Activated CD8-positive, alpha-beta memory T cell treated with anti-CD3 and anti-CD28 coated beads for 36 hours (primary cell): ENCODE data around the gene PHACTR4. TPM values are rescaled to one million over a fixed set of nuclear protein-coding genes. Genes with fewer than 3 reads are reported as not detected.
"Not testable (repeated sequence)": the region's sequence is repeated elsewhere in the genome, so short reads cannot be mapped to it uniquely, and the experiment has no call there.

ENCODE experiments used
- CTCF ChIA-PET: fragments of 350-600 bp; sonication (Branson Sonifier 250); formaldehyde crosslinking; loops from one replicate; lab custom pipeline; 2021; ENCODE audit warnings: antibody characterized with exemption; lab: Charles Lee
- POLR2A ChIA-PET: fragments of 350-600 bp; sonication (Branson Sonifier 250); formaldehyde crosslinking; loops from one replicate; lab custom pipeline; 2021; ENCODE audit warnings: antibody characterized with exemption; lab: Charles Lee
- total RNA-seq, 2 experiments: library from RNA; stranded (reverse); gene quantifications; one replicate each; pipeline ENCODE4 v1.2.3, GENCODE V29; 2021

The PHACTR4 gene
- total RNA-seq, 2 experiments from 2014 or later: 23.0 to 24.3 TPM

DNA sequence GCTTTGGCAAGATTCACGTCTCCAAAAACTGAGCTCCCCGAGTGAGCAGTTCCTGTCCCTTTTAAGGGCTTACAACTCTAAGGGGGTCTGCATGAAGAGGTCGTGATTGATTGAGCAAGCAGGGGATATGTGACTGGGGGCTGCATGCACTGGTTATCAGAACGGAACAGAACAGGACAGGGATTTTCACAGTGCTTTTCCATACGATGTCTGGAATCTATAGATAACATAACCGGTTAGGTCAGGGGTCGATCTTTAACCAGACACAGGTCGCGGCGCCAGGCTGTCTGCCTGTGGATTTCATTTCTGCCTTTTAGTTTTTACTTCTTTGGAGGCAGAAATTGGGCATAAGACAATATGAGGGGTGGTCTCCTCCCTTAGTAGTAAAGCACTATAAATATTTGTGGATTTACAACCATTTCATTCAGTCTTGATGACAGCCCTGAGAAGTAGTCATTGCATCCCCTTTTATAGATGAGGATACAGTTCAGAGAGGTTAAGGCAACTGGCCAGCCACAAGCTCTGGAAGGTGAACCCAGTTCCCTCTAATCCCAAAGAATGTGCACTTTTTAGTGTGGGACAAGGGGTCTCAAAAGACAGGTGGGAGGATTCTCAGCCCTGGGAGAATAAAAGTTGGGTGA lies 155.6 kb downstream of the PHACTR4 start:
- CTCF ChIA-PET: not testable (repeated sequence)
- POLR2A ChIA-PET: interaction anchor here (1.0 kb wide), 1 partner anchor 118 kb away, joined by 3 read pairs; no protein-coding TSS in a partner anchor

DNA sequence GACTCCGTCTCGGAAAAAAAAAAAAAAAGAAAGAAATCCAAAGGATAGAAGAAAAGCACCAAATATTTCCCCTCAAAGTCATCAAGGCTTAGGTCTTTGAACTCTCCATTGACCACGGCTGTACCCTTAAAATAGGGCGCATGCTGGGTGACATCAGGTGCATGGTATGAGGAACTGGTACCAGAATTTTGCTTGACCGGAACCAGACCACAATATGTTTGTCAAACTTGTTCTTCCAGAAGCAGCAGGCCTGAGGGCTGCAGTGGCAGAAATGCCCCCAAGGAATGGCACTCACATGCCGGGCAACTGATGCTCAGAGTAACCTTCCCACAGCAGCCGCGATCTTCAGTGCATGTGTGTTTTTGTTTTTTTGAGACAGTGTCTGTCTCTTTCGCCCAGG lies 157.3 kb downstream of the PHACTR4 start:
- ChIA-PET POLR2A (no interaction called here), CTCF (interaction anchor here (1.0 kb wide), 1 partner anchor 9 kb away, joined by 3 read pairs; no protein-coding TSS in a partner anchor)

- POLR2A ChIA-PET: no interaction called here
Measured at GRCh38 chr1:28530456-28530855, 160.9 kb downstream of the PHACTR4 start.

GRCh38 chr1:28534671-28535070 lies 165.1 kb downstream of the PHACTR4 start:
- CTCF ChIA-PET: no interaction called here
- POLR2A ChIA-PET: no interaction called here

More at GRCh38 chr1:28530456-28530855, 160.9 kb downstream of the PHACTR4 start:
- CTCF ChIA-PET: no interaction called here

GRCh38 chr1:28535180-28535579 lies 165.6 kb downstream of the PHACTR4 start:
- CTCF ChIA-PET: no interaction called here
- POLR2A ChIA-PET: no interaction called here

DNA sequence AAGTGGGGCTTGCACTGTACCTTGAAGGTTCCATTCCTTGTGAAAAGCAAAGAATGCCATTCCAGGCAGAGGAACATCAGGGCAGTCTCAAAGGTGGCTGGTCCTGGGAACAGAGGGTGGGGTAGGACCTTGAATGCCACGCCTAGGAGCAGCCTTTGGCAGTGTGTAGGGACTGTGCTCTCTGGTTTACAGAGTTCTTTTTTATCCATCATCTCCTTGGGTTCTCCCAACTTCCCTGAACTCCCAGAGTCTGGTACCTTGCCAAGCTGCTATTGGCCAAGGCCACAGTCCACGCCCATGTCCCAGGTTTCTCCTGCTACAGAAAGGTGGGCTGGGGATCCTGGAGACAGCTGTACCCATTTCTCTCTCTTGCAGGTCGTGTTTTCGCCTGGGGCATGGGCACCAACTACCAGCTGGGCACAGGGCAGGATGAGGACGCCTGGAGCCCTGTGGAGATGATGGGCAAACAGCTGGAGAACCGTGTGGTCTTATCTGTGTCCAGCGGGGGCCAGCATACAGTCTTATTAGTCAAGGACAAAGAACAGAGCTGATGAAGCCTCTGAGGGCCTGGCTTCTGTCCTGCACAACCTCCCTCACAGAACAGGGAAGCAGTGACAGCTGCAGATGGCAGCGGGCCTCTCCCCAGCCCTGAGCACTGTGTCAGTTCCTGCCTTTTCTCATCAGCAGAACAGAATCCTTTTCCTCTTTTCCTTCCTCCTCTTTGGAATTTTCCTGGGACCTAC lies 168.1 kb downstream of the PHACTR4 start:
- POLR2A ChIA-PET: no interaction called here
- CTCF ChIA-PET: no interaction called here

DNA sequence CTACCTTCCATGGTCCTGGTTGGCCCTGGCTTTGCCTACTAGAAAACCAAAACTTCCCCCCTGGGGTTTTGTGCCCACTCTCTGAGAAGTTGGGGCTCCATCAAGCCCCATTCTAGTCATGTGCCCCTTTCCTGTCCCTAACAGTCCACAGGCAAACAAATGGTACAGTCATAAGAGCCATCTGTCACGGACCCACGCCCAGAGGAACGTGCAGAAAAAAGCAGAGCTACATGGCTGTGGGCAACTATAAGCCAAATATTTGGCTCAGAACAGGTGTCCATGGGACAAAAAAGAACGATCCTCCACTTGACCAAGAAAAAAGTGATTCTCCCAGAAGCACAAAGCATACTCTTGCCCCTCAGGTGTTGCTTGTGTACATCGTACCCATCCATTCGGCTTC lies 168.7 kb downstream of the PHACTR4 start:
- POLR2A ChIA-PET: no interaction called here
- CTCF ChIA-PET: no interaction called here

GRCh38 chr1:28540651-28541050 lies 171.1 kb downstream of the PHACTR4 start:
- POLR2A ChIA-PET: interaction anchor here (0.6 kb wide), 1 partner anchor 10 kb away, joined by 3 read pairs; no protein-coding TSS in a partner anchor
- CTCF ChIA-PET: no interaction called here

DNA sequence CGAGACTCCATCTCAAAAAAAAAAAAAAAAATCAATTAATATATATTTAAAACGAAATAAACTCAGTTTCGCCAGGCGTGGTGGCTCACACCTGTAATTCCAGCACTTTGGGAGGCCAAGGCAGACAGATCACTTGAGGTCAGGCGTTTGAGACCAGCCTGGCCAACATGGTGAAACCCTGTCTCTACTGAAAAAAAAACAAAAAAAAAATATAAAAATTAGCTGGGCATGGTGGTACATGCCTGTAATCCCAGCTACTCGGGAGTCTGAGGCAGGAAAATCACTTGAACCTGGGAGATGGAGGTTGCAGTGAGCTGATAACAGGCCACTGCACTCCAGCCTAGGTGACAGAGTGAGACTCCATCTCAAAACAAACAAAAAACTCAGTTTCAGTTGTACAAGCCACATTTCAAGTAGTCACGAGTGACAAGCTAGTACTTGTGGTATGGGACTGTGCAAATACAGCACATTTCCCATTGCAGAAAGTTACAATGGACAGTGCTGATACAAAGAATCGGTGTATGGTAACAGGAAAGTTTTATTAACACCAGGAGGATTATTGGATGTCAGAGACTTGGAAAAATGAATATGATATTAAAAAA lies 172.0 kb downstream of the PHACTR4 start:
- CTCF ChIA-PET: not testable (repeated sequence)
- POLR2A ChIA-PET: interaction anchor here (0.6 kb wide), 1 partner anchor 10 kb away, joined by 3 read pairs; no protein-coding TSS in a partner anchor

GRCh38 chr1:28545246-28545628 lies 175.7 kb downstream of the PHACTR4 start:
- POLR2A ChIA-PET: interaction anchor here (1.3 kb wide), 1 partner anchor 36 kb away, joined by 3 read pairs; no protein-coding TSS in a partner anchor
- CTCF ChIA-PET: no interaction called here

GRCh38 chr1:28548318-28548717 lies 178.8 kb downstream of the PHACTR4 start:
- POLR2A ChIA-PET: interaction anchor here (0.6 kb wide), 1 partner anchor 130 kb away, joined by 5 read pairs; no protein-coding TSS in a partner anchor

More at GRCh38 chr1:28548318-28548717, 178.8 kb downstream of the PHACTR4 start:
- CTCF ChIA-PET: no interaction called here

Other genes starting within 250 kb of the PHACTR4 start
- under 1 TPM; 0.21 to 0.32 TPM for gene PTAFR, start 193.1 kb upstream of the PHACTR4 start, total RNA-seq
- gene DNAJC8, start 136.7 kb upstream of the PHACTR4 start, total RNA-seq: 100 to 1,000 TPM; 103 to 108 TPM
- gene ATP5IF1, start 133.6 kb upstream of the PHACTR4 start, total RNA-seq: 100 to 1,000 TPM; 147 to 149 TPM
- 10 to 100 TPM; 22.8 to 23.3 TPM for gene SESN2, start 110.2 kb upstream of the PHACTR4 start, total RNA-seq
- 10 to 100 TPM; 17.7 to 21.0 TPM for gene MED18, start 40.7 kb upstream of the PHACTR4 start, total RNA-seq
- gene RCC1, start 136.3 kb downstream of the PHACTR4 start, total RNA-seq: 100 to 1,000 TPM; 120 to 127 TPM
- 10 to 100 TPM; 40.9 to 42.9 TPM for gene TRNAU1AP, start 183.3 kb downstream of the PHACTR4 start, total RNA-seq
- not detected for gene RAB42, start 222.5 kb downstream of the PHACTR4 start, total RNA-seq